ENCODE measurements around the gene MED9. TPM values are rescaled to one million over a fixed set of nuclear protein-coding genes. Genes with fewer than 3 reads are reported as not detected.

The MED9 gene
- total RNA-seq, 3 donors from 2014 or later: 15.0 to 16.4 (median 15.0) TPM

GRCh38 chr17:17508646-17509591, 32.1 kb downstream of the MED9 start:
- H3K4me1 Mint-ChIP-seq (ENCODE audit: low read depth): no peaks in the 10 kb centered on the region
- no peaks in the 10 kb centered on the region for H3K36me3 Mint-ChIP-seq (ENCODE audit: insufficient read depth)
- no peak for DNase-seq
- H3K9me3 Mint-ChIP-seq: no peaks in the 10 kb centered on the region
- ATAC-seq: no peak
- H3K4me3 Mint-ChIP-seq: no peak overlapping the region
- H3K27me3 Mint-ChIP-seq (ENCODE audit: low read depth): no peaks in the 10 kb centered on the region

- DNase-seq (no peak), ATAC-seq (no peak)
- Mint-ChIP-seq H3K9me3 (no peaks in the 10 kb centered on the region), H3K36me3 (ENCODE audit: insufficient read depth) (no peaks in the 10 kb centered on the region), H3K4me3 (no peak overlapping the region), H3K4me1 (ENCODE audit: low read depth) (no peaks in the 10 kb centered on the region), H3K27me3 (ENCODE audit: low read depth) (no peaks in the 10 kb centered on the region)
Measured at GRCh38 chr17:17509601-17510425, 33.0 kb downstream of the MED9 start.

- ATAC-seq: no peak
- no peaks in the 10 kb centered on the region for H3K27me3 Mint-ChIP-seq (ENCODE audit: low read depth)
- H3K4me1 Mint-ChIP-seq (ENCODE audit: low read depth): no peaks in the 10 kb centered on the region
- DNase-seq: no peak
- no peaks in the 10 kb centered on the region for H3K36me3 Mint-ChIP-seq (ENCODE audit: insufficient read depth)
- no peak overlapping the region for H3K4me3 Mint-ChIP-seq
- no peaks in the 10 kb centered on the region for H3K9me3 Mint-ChIP-seq
Measured at GRCh38 chr17:17510456-17511292, 33.9 kb downstream of the MED9 start.

- no peak for DNase-seq
- Mint-ChIP-seq H3K9me3 (no peaks in the 10 kb centered on the region), H3K27me3 (ENCODE audit: low read depth) (no peaks in the 10 kb centered on the region), H3K4me3 (no peak overlapping the region), H3K36me3 (ENCODE audit: insufficient read depth) (no peaks in the 10 kb centered on the region), H3K4me1 (ENCODE audit: low read depth) (no peaks in the 10 kb centered on the region)
- no peak for ATAC-seq
Measured at GRCh38 chr17:17511293-17511741, 34.5 kb downstream of the MED9 start.

GRCh38 chr17:17511881-17512858, 35.4 kb downstream of the MED9 start:
- H3K4me1 Mint-ChIP-seq (ENCODE audit: low read depth): no peaks in the 10 kb centered on the region
- DNase-seq (no peak), ATAC-seq (no peak)
- H3K36me3 Mint-ChIP-seq (ENCODE audit: insufficient read depth): no peaks in the 10 kb centered on the region
- no peaks in the 10 kb centered on the region for H3K9me3 Mint-ChIP-seq
- H3K27me3 Mint-ChIP-seq (ENCODE audit: low read depth): no peaks in the 10 kb centered on the region
- H3K4me3 Mint-ChIP-seq: no peak overlapping the region

- no peaks in the 10 kb centered on the region for H3K4me1 Mint-ChIP-seq (ENCODE audit: low read depth)
- no peak overlapping the region for H3K4me3 Mint-ChIP-seq
- no peaks in the 10 kb centered on the region for H3K9me3 Mint-ChIP-seq
- ATAC-seq (no peak), DNase-seq (no peak)
- no peaks in the 10 kb centered on the region for H3K36me3 Mint-ChIP-seq (ENCODE audit: insufficient read depth)
- no peaks in the 10 kb centered on the region for H3K27me3 Mint-ChIP-seq (ENCODE audit: low read depth)
Measured at GRCh38 chr17:17512866-17513265, 36.1 kb downstream of the MED9 start.

GRCh38 chr17:17513626-17514025, 36.8 kb downstream of the MED9 start:
- Mint-ChIP-seq H3K9me3 (no peaks in the 10 kb centered on the region), H3K36me3 (ENCODE audit: insufficient read depth) (no peaks in the 10 kb centered on the region), H3K4me3 (no peak overlapping the region), H3K27me3 (ENCODE audit: low read depth) (no peaks in the 10 kb centered on the region), H3K4me1 (ENCODE audit: low read depth) (no peaks in the 10 kb centered on the region)
- DNase-seq: no peak
- no peak for ATAC-seq

- Mint-ChIP-seq H3K27me3 (ENCODE audit: low read depth) (no peaks in the 10 kb centered on the region), H3K4me1 (ENCODE audit: low read depth) (no peaks in the 10 kb centered on the region), H3K36me3 (ENCODE audit: insufficient read depth) (no peaks in the 10 kb centered on the region), H3K9me3 (no peaks in the 10 kb centered on the region), H3K4me3 (no peak overlapping the region)
- DNase-seq (no peak), ATAC-seq (no peak)
Measured at GRCh38 chr17:17514361-17514992, 37.7 kb downstream of the MED9 start.

GRCh38 chr17:17514993-17515933, 38.5 kb downstream of the MED9 start:
- ATAC-seq: no peak

GRCh38 chr17:17515934-17516930, 39.4 kb downstream of the MED9 start:
- Mint-ChIP-seq H3K27me3 (ENCODE audit: low read depth) (no peaks in the 10 kb centered on the region), H3K9me3 (no peaks in the 10 kb centered on the region), H3K4me3 (no peak overlapping the region), H3K4me1 (ENCODE audit: low read depth) (no peaks in the 10 kb centered on the region), H3K36me3 (ENCODE audit: insufficient read depth) (no peaks in the 10 kb centered on the region)
- ATAC-seq (no peak), DNase-seq (no peak)

More at GRCh38 chr17:17514993-17515933, 38.5 kb downstream of the MED9 start:
- no peak overlapping the region for H3K4me3 Mint-ChIP-seq
- H3K4me1 Mint-ChIP-seq (ENCODE audit: low read depth): no peaks in the 10 kb centered on the region
- DNase-seq: no peak
- H3K9me3 Mint-ChIP-seq: no peaks in the 10 kb centered on the region
- H3K36me3 Mint-ChIP-seq (ENCODE audit: insufficient read depth): no peaks in the 10 kb centered on the region
- no peaks in the 10 kb centered on the region for H3K27me3 Mint-ChIP-seq (ENCODE audit: low read depth)
